DND-41 (cell line): ENCODE measurements around the gene SMC1B.
"Not testable (repeated sequence)": the region's sequence is repeated elsewhere in the genome, so short reads cannot be mapped to it uniquely, and the experiment has no call there.

ENCODE experiments used
- ATAC-seq: fragments of 200-7000 bp; cut with Tn5 transposase; 3 replicates; pipeline ENCODE4 v1.9.1; 2021; ENCODE audit warnings: low read depth; ENCODE audit not compliant: insufficient read depth
- DNase-seq: peaks from one replicate; pipeline ENCODE4 v3.0.0-alpha.2; 2020
- H2AFZ ChIP-seq: 2 replicates; pipeline ENCODE4 v1.6.0; 2012; ENCODE audit warnings: low read depth, low read length
- H3K27ac ChIP-seq: 2 replicates; pipeline ENCODE4 v1.5.1; 2012; ENCODE audit warnings: low read length, inconsistent platforms
- H3K27me3 ChIP-seq: fragments of 200-600 bp; sonication (generic); 2 replicates; pipeline ENCODE4 v1.6.0; 2012; ENCODE audit warnings: low read length, mild to moderate bottlenecking, inconsistent platforms; ENCODE audit not compliant: insufficient read depth, poor library complexity
- H3K36me3 ChIP-seq: 2 replicates; pipeline ENCODE4 v1.5.1; 2012; ENCODE audit warnings: low read length, inconsistent platforms; ENCODE audit not compliant: insufficient read depth
- H3K4me1 ChIP-seq: 2 replicates; pipeline ENCODE4 v1.5.1; 2012; ENCODE audit warnings: mild to moderate bottlenecking, low read length; ENCODE audit not compliant: insufficient read depth
- H3K4me2 ChIP-seq: 2 replicates; pipeline ENCODE4 v1.6.0; 2012; ENCODE audit warnings: mild to moderate bottlenecking, moderate library complexity, low read length, inconsistent platforms; ENCODE audit not compliant: insufficient read depth
- H3K4me3 ChIP-seq, 2 experiments: fragments of 200-600 bp in 1 of 2; shearing (Covaris generic) in 1 of 2; 2 replicates each; pipeline ENCODE4 v1.5.1; 2012 to 2016; ENCODE audit warnings: inconsistent platforms in 2 of 2, low read length in 2 of 2, mild to moderate bottlenecking in 2 of 2, low read depth in 1 of 2, moderate library complexity in 1 of 2
- H3K79me2 ChIP-seq: 2 replicates; pipeline ENCODE4 v1.6.0; 2012; ENCODE audit warnings: low read length, inconsistent platforms; ENCODE audit not compliant: insufficient read depth
- H3K9ac ChIP-seq: 2 replicates; pipeline ENCODE4 v1.6.0; 2012; ENCODE audit warnings: low read depth, mild to moderate bottlenecking, inconsistent platforms, low read length, moderate library complexity
- H3K9me3 ChIP-seq: 2 replicates; pipeline ENCODE4 v1.5.1; 2012; ENCODE audit warnings: low read length, moderate library complexity, mild to moderate bottlenecking, inconsistent platforms; ENCODE audit not compliant: insufficient read depth, severe bottlenecking
- H4K20me1 ChIP-seq: 2 replicates; pipeline ENCODE4 v1.6.0; 2012; ENCODE audit warnings: low read length; ENCODE audit not compliant: insufficient read depth
- EZH2 ChIP-seq: IDR thresholded peaks from 3 replicates; pipeline ENCODE4 v1.6.1; 2012; ENCODE audit warnings: borderline replicate concordance, low read depth, mild to moderate bottlenecking, moderate library complexity, low read length, inconsistent platforms; ENCODE audit not compliant: severe bottlenecking
- TF ChIP-seq, protein P1 (sequence below): IDR thresholded peaks from 2 replicates; pipeline ENCODE4 v1.5.1; 2012; ENCODE audit warnings: borderline replicate concordance, low read length, moderate library complexity, mild to moderate bottlenecking; ENCODE audit not compliant: poor library complexity, severe bottlenecking; ENCODE audit errors: extremely low read depth

Gene SMC1B

DNA sequence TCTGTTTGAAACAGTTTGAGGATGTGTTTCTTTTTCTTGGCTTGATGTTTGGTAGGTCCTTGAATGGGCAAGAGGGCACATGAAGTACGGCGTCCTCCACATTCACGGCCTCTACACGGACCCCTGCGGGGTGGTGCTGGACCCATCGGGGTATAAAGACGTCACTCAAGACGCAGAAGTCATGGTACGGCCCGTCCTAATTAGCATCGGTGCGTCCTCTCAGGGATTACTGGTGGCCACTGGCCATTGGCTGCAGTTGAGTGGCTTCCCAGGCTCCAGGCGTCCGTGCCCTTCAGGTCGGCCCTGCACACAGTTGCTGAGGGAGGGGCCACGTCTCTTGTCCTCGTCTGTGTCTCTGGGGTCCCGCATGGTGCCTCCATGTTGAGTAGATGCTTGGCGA is 82.9 kb downstream of the SMC1B start:
- ATAC-seq (no peak), DNase-seq (no peak)
- Histone ChIP-seq H3K4me2 (no peak overlapping the region), H3K36me3 (peaks cover 68% of the 10 kb centered on the region), H3K9ac (no peak overlapping the region), H3K4me3 (no peak overlapping the region), H3K79me2 (no peaks in the 10 kb centered on the region), H2AFZ (no peak overlapping the region), H3K27me3 (no peaks in the 10 kb centered on the region), H3K4me1 (no peaks in the 10 kb centered on the region), H4K20me1 (peaks cover 5% of the 10 kb centered on the region; the same call in 1 of the 2 replicates), H3K9me3 (no peaks in the 10 kb centered on the region), H3K27ac (no peak overlapping the region)
- no peak for TF ChIP-seq EZH2
- TF ChIP-seq, protein P1, sequence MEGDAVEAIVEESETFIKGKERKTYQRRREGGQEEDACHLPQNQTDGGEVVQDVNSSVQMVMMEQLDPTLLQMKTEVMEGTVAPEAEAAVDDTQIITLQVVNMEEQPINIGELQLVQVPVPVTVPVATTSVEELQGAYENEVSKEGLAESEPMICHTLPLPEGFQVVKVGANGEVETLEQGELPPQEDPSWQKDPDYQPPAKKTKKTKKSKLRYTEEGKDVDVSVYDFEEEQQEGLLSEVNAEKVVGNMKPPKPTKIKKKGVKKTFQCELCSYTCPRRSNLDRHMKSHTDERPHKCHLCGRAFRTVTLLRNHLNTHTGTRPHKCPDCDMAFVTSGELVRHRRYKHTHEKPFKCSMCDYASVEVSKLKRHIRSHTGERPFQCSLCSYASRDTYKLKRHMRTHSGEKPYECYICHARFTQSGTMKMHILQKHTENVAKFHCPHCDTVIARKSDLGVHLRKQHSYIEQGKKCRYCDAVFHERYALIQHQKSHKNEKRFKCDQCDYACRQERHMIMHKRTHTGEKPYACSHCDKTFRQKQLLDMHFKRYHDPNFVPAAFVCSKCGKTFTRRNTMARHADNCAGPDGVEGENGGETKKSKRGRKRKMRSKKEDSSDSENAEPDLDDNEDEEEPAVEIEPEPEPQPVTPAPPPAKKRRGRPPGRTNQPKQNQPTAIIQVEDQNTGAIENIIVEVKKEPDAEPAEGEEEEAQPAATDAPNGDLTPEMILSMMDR, result no peak

DNA sequence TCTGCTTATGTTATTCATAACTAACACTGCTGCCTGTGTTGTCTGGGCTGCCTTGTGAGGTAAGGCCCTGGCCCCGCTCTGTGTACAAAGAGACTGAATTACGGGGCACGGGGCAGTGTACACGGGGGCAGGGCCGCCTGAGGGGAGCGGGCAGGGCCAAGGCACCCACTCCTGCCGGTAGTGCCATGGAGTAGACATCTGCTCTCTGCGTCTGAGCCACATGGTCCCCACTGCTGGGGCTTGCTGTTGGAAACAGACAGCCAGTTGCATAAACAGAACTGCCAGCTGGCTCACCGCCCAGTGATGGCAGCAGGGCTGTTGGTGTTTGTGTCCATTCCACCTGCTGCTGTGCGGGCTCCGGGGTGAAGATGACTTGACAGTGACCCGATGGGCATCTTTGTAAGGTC is 83.9 kb downstream of the SMC1B start:
- Histone ChIP-seq H3K4me1 (no peaks in the 10 kb centered on the region), H3K4me2 (no peak overlapping the region), H4K20me1 (peaks cover 8% of the 10 kb centered on the region; the same call in 1 of the 2 replicates), H3K27ac (no peak overlapping the region), H3K4me3 (no peak overlapping the region), H3K9me3 (no peaks in the 10 kb centered on the region), H2AFZ (no peak overlapping the region), H3K79me2 (no peaks in the 10 kb centered on the region), H3K27me3 (no peaks in the 10 kb centered on the region), H3K9ac (no peak overlapping the region), H3K36me3 (peaks cover 68% of the 10 kb centered on the region)
- no peak for ATAC-seq
- TF ChIP-seq, protein P1, result no peak
- TF ChIP-seq EZH2, result no peak
- no peak for DNase-seq

DNA sequence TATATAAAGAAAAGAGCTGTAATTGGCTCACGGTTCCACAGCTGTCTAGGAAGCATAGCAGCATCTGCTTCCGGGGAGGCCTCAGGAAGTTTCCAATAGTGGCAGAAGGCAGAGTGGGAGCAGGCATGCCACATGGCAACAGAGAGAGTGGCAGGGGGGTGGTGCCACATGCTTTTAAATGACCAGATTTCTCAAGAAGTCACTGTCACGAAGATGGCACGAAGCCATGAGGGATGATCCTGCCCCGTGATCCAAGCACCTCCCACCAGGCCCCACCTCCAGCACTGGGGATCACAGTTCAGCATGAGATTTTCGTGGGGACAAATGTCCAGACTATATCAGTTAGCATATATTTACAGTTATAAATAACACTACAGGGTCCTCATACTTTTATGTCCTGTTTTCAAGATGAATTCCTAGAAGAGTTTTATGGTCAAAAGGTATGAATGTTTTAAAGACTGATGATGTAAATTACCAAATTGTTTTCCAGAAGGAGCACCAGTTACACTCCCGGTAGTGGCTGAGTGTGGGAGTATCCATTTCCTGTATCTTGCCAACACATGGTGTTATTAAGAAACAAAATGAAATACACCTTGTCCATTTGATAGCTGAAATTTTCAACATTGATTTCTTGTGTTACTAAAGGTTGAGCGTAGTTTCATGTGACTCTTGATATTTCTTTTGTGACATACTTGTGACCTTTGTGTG is 84.4 kb downstream of the SMC1B start:
- DNase-seq (no peak), ATAC-seq (no peak)
- H3K79me2 ChIP-seq, result no peaks in the 10 kb centered on the region
- no peak overlapping the region for H3K9ac ChIP-seq
- TF ChIP-seq EZH2, result no peak
- TF ChIP-seq, protein P1, result no peak
- no peaks in the 10 kb centered on the region for H3K4me1 ChIP-seq
- peaks cover 68% of the 10 kb centered on the region for H3K36me3 ChIP-seq
- H3K27me3 ChIP-seq, result no peaks in the 10 kb centered on the region
- H3K27ac ChIP-seq, result no peak overlapping the region
- H3K4me2 ChIP-seq, result no peak overlapping the region
- no peak overlapping the region for H2AFZ ChIP-seq
- H3K4me3 ChIP-seq, result no peak overlapping the region
- H4K20me1 ChIP-seq, result peaks cover 8% of the 10 kb centered on the region; the same call in 1 of the 2 replicates
- no peaks in the 10 kb centered on the region for H3K9me3 ChIP-seq

DNA sequence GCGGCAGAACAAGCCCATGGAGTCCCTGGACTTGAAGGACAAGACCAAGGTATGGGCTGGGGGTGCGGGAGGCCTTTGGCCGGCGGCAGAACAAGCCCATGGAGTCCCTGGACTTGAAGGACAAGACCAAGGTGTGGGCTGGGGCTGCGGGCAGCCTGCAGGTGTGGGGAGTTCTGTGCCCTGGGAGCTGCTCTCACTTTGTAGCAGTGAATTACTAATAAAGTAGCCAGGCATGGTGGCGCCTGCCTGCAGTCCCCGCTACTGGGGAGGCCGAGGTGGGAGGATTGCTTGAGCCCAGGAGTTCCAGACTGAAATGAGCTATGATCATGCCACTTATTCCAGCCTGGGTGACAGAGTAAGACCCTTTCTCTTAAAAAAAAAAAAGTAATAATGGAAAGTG is 85.1 kb downstream of the SMC1B start:
- not testable (repeated sequence) for H3K27ac ChIP-seq, H3K79me2 ChIP-seq, H3K4me2 ChIP-seq, H3K4me3 ChIP-seq, DNase-seq, H3K9ac ChIP-seq, H4K20me1 ChIP-seq, H3K9me3 ChIP-seq, ATAC-seq, H3K27me3 ChIP-seq, H2AFZ ChIP-seq, H3K4me1 ChIP-seq
- H3K36me3 ChIP-seq, result peaks cover 72% of the 10 kb centered on the region
